Umbilical cord (tissue), 2 donors: ENCODE data around the gene FGD4. TPM values are rescaled to one million over a fixed set of nuclear protein-coding genes. Genes with fewer than 3 reads are reported as not detected.
"Not testable (repeated sequence)": the region's sequence is repeated elsewhere in the genome, so short reads cannot be mapped to it uniquely, and the experiment has no call there.

Source experiments
- DNase-seq: peaks from one replicate; pipeline ENCODE4 v3.0.0-alpha.2; 2015; ENCODE audit warnings: low spot score
- total RNA-seq: library from RNA; depleted of rRNA; stranded (reverse); fragments of >200 nt; gene quantifications from one replicate; pipeline ENCODE4 v1.2.3, GENCODE V29; 2014; ENCODE audit warnings: low replicate concordance; ENCODE audit not compliant: insufficient read depth

FGD4 gene
- total RNA-seq, 1 donor from 2014 or later = 6.5 TPM

DNA sequence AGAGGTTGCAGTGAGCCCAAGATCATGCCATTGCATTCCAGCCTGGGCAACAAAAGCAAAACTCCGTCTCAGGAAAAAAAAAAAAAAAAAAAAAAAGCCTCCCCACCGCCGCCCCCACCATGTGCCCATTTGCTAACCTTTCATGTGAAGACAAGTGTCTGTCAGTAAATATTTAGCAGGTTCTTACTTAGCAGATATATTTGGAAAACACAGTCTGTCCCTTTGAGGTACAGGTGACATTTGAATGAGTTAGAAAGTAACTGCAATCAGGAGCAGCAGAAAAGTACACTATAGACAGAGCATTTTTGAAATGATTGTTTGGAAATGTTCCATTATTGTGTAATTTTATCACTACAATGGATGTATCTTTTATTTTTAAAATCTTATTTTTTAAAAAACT is 119.7 kb downstream of the FGD4 start:
- no peak for DNase-seq

DNA sequence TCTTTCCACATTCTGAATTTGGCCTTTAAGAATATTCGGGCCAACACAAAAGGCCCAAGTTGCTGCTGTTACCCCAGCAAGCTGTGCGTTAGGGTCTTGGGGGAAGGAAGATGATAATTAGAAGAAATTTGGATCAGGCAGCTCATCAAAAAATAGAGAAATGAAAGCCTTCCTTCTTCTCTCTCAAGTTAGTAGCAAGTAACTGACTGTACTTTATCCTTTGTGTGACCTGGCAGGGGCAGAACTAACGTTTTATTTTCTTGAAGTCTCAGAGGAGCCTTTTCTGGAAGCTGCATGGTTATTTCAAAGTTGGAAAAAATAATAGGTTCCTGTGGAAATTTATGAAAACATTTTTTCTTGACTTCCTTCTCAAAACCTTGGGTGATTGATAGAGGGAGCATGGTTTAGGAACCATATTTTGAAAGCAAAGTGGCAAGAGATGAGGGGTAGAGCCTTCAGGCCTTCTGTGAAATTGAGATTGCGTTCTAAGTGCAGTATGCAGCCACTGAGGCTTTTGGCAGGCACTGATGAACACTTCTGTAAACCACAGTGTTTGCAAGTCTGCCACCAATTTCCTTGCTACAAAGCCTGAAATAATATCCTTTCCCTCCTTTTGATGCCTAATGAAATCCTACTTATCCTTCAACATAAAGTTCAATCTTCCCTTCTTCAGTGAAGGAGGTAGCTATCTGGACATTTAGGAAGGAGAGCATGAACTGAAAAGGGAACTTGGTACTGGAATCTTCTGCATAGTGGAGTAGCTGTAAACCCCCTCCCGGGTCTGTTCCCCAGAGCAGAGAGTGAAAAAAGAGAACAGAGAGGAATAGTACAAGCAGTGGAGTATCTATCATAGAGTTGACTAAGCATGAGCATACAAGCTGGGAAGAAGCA is 123.2 kb downstream of the FGD4 start:
- peak; percentile 29 for DNase-seq

DNA sequence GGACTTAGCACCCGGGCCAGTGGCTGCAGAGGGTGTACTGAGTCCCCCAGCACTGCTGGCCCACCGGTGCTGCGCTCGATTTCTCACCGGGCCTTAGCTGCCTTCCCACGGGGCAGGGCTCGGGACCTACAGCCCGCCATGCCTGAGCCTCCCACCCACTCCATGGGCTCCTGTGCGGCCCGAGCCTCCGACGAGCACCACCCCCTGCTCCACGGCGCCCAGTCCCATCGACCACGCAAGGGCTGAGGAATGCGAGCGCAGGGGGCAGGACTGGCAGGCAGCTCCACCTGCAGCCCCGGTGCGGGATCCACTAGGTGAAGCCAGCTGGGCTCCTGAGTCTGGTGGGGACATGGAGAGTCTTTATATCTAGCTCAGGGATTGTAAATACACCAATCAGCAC is 126.4 kb downstream of the FGD4 start:
- DNase-seq = not testable (repeated sequence)

DNA sequence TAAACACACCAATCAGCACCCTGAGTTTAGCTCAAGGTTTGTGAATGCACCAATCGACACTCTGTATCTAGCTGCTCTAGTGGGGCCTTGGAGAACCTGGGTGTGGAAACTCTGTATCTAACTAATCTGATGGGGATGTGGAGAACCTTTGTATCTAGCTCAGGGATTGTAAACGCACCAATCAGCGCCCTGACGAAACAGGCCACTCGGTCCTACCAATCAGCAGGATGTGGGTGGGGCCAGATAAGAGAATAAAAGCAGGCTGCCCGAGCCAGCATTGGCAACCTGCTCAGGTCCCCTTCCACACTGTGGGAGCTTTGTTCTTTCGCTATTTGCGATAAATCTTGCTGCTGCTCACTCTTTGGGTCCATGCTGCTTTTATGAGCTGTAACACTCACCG is 127.0 kb downstream of the FGD4 start:
- DNase-seq = not testable (repeated sequence)

DNA sequence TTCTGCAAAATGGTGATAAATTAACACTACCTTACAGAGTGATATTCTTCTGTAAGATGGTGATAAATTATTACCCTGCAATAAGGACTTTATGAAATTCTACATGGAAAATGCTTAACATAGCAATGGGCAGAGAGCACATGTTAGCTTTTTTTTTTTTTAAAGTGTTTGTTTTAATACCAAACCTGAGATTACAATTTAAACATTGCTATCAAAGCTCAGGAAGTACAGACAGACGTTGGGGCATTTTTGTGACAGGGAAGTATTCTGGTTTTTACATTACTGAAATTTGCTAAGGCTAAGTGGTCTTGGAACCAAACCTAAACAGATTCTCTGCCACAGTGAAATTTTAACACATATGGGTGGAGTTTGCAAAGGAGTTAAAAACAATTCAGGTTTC is 133.1 kb downstream of the FGD4 start:
- DNase-seq = no peak

DNA sequence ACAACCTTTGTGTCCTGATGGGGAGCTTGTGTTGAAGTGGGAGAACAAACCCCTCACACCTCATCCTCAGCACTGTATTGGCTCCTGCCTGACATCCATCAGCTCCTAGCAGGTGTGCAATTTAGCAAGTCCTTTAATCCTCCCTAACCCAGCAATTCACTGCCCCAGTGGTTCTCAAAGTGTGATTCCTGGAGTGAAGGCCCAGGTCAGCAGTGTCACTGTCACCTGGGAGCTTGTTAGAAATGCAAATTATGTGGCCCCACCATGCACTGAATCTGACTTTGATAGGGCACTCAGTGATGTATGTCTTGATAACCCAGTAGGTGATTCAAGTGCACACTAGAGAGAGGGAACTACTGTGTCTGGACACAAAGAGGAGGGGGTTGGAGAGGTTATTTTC is 133.6 kb downstream of the FGD4 start:
- DNase-seq = no peak

DNA sequence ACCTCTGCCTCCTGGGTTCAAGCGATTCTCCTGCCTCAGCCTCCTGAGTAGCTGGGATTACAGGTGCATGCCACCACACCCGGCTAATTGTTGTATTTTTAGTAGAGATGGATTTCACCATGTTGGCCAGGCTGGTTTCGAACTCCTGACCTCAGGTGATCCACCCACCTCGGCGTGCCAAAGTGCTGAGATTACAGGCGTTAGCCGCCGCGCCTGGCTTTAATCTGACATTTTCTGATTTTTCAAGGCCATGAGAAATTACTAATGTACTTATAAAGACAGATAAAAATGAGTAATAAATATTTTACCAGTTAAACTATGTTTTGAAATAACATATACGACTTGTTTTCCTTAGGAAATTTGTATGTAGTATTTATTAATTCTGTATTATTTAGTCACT is 134.1 kb downstream of the FGD4 start:
- DNase-seq = not testable (repeated sequence)

DNA sequence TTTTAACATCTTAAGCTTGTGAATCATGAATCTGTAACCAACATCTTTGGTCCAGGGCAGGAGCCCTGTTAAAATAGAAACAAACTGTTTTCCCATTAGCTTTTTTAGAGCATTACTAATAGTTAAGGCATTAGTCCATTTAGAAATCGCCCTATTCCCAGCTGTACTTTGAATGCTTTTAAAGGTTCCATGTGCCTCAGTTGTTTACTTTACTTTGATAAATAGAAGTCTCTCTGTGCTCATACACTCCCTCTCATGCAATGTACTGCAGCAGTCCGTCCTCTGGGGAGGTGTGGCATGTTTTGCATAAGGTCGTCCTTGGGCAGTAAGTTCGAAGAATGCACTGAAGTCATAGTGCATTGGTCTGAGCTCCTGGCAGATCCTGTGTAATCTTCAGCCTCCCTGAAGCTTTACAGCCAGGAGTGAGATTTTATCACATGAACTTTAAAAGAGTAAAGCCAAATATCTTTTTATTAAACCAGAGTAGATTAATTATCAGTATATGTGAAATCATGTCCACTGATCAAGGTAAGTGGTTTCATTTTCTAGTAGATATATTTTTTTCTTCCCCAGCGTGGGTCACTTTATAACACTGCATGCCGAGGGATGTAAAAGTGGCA is 134.7 kb downstream of the FGD4 start:
- DNase-seq = peak; percentile 87

DNA sequence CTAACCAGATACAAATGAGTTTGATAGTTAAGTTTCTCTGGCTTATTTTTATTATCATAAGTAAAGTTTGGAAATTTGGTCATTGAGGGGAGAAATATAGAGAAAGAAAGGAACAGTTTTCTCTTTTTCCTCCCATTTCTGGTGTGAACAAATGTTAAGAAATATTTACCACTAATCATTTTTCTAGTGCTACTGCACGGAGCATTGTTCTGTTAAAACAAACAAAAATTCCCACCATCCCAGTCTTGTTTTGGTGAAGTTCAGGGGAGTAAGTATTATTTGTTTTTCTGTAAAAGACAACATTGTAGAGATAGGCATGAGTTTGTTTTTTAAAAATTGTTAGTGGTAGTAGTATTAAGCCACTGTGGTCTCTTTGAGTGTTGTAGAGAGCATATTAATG is 135.3 kb downstream of the FGD4 start:
- DNase-seq = peak; percentile 12

DNA sequence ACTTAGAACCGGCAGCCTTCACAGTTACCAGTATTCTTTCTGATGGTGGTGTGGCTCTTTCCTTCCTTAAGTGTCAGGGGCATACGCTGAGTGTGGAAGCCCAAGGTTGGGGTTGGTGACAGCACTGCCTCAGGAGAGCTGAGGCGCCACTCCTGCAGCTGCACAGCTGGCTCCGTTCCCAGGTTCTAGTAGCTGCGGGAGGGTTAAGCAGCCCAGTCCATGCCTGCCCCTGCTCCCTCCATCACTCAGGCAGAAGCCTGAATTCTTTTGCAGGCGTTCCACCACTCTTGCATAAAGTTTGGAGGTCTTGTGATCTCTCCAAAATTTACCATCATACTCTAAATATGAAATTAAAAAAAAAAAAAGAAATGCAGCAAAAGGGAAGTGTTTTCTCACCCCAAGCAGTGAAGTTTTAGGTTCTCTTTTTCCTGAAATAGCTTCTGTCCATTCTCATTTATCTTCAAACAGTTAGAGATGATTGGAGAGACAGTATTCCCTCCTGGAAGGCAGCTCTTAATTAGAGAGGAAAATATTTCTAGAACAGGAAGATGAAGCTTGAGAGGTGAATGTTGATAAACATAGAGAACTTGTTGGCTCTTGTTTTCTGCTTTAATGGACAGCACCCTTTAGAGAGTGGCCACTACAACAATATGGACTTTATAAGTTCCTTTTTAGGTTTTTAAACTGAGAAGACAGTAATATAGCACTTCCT is 136.1 kb downstream of the FGD4 start:
- DNase-seq = peak; percentile 83

DNA sequence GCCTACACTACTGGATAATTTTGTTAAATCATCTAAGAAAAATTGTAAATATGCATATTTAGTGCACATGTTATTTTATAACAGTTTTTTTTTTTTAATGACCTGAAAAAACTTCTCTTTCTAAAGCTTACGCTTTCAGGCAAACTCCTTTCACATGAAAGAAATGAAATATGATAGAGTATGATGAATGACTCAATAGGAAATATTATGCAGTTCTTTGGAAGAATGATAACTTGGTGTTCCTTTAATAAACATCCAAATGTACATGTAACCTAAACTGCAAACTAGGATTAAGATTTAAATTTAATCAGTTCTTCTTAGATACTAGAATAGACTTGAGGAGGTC is 136.6 kb downstream of the FGD4 start:
- DNase-seq = no peak

DNA sequence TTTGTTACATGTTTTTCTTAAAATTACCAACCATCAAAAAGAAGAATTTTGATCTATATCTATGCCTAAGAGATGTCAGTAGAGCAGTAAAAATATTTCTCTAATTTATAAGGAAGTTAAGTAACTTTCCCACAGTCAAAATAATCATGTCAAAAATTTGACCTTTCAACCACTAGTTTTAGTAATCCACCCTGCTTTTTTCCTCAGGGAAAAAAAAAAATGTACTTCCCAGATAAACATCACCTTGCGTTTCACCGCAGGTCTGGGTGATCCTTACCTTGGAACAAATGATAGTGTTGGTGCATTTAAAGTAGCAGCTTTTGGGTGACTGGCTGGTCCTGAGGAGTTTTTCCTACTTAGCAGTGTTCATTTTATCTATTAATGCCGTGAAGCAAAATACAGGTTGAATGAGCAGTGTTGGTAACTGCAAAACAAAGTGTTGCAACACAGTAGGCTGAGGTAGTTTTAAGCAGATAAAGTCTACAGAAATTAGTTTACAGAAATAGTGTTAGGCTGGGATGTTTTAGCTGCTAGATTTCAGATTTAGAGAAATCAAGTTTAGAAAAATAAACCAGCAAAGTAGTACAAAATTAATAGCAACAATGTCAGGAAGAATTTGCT is 142.5 kb downstream of the FGD4 start:
- no peak for DNase-seq

DNA sequence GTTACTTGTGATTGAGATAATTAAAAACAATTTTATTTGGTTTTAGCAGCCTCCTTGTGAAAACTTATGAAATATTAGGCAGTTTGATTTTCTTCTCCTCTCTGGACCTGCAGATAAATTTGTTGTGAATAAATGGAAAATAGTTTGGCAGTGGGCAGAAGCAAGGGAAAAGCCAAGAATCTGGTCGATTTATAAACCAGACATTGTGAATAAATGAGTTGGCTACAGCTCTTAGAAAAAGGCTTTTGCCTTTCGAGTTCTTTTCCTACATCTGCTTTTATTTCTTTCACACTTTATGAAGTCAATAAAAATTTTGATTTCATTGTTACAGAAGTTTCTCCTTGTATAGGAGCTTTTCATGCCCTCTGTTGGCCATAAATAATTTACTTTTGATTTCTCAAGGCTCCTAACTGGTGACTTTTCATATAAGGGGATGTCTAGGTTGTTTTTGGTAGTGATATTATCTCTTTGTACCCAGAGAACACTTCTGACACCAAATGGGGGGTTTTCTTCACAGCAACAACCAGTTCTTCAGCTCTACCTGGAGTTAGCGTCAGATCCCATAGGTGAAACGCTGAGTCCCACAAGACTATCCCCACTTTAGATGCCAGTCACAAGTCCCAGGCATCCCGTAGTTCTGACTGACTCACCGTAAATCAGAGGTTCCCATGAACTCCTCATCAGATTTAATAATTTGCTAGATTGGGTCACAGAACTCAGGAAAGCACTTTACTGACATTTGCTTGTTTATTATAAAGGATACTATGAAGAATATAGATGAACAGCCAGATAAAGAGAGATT is 143.3 kb downstream of the FGD4 start:
- DNase-seq = no peak

DNA sequence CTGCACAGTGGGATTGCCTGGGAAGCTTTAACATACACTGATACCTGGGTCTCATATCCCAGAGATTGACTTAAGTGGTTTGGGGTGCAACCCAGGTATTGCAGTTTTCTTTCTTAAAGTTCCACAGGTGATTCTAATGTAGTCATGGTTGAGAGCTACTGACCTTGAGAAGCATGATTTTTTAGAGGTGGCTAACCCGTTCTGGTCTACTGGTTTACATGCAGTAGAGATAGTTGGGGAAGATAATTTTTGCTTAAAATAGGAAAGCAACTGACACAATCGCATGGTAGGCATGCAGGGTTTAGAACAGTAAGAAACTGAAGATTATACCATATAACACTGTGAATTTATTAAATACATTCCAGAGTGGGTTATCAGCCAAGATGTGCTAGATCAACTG is 145.5 kb downstream of the FGD4 start:
- no peak for DNase-seq

DNA sequence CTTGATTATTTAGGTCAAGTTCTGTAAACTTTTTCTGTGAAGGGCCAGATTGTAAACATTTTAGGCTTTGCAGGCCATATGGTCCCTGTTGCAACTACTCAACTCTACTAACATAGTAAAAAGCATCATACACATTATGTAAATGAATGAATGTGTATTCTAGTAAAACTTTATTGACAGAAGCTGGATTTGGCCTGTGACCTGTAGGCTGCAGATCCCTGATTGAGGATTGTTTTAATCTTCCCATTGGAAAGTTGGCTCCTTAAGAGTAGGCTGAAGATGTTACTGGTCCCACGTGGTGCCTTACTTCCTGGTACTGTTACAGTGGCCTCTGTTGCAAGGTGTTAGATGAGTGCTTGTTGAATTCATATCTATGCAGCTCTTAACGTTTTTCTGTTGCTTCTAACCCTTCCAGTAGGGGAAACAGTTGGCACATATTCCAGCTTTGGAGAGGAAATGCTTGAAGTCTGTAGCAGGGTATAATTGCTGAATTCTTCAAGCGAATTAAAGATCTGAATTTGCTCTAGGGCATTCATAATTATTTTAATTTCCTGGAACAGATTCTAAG is 146.1 kb downstream of the FGD4 start:
- no peak for DNase-seq

DNA sequence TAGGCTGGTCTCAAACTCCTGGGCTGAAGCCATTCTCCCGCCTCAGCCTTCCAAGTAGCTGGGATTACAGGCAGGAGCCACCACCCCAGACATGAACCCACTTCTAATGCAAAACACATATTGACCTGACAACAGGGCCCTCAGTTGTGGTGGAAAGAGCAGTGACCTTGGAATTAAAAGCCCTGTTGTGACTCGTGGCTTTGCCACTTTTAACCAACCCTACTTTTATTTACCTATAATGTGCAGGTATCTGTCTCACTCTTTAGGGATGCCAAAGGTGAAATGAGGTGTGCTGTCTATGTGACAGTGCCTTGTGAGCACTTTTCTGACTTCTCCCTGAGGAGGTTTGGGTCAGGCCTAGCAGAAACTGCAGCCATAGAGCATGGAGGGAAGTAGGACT is 146.9 kb downstream of the FGD4 start:
- DNase-seq = no peak

DNA sequence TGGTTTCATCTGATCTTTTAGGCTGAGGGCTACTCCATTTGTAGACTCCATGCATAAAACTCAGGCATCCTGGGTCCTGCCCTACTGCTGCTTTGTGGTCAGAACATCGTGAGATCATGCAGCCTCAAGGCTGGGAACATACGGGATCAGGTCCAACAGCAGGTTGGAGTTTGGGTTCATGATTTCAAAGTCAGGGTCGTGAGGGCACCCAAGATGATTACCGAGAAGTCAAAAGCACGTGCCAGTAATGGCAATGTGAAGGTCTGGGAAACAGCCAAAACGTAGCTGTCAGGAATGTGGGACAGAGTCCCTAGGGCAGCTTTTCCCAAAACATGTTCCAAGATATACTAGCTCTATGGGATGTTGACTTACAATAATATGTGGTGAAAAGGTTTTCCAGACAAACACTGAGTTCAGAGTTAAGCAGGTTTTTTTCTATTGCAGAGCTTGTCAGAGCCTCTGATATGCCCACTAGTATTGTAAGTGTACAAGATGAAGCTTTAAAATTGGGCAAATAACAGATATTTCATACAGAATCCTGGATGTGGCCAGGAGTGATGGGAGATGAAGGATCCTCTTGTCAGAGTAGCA is 149.4 kb downstream of the FGD4 start:
- DNase-seq = no peak

DNA sequence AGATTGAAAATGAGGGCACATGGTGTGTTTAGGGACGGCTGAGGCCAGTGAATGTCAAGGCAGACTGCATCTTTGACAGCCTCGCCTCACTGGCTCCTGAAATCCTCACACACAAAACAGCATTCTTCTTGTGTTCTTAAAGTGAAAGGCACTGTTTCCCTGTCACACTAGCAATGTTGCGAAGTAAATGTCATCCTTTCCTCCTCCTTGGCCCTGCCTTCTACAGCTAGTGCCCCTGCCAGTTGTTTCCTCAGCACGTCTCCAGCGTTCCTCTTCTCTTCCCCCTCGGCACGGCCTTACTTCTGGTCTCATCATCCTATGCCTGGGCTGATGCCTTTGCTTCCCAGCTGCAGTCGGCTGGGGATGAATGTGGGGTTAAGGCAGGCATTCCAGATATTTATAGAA is 150.3 kb downstream of the FGD4 start:
- peak; percentile 77 for DNase-seq

DNA sequence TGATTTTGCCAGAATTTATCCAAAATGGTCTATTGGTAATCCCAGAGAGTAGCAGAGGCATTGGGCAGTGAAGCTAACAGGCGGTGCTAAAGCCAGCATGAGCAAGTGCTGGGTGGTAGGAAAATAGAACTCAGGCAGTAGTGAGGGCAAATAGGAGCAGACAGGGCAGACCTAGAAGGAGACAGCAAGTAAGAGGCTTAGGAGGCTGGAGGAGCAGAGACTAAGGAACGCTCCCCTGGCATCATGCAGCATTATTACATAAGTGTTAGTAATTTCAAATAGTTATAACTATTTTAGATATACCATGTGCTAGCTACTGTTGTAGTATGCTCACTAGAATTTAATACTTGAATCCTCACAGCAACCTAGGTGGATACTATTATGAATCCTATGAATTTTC is 151.7 kb downstream of the FGD4 start:
- DNase-seq = no peak

DNA sequence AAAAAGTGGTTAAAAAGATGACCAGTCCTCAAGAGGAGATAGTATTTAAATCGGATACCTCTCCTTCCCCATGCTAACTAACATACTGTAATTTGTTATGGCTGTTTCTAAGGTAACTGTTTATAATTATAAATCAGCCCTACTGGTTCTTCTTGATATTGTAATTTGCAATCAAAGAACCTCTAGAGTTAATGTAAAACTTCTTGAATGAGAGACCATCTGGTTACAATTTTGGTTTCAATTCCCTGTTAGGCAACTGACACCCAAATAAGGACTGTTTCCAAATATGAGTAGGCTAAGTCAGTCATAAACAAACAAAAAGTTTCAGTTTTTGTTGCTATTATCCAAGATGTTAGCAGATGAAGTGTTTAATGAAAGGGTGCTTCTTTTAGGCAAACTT is 159.5 kb downstream of the FGD4 start:
- no peak for DNase-seq

DNA sequence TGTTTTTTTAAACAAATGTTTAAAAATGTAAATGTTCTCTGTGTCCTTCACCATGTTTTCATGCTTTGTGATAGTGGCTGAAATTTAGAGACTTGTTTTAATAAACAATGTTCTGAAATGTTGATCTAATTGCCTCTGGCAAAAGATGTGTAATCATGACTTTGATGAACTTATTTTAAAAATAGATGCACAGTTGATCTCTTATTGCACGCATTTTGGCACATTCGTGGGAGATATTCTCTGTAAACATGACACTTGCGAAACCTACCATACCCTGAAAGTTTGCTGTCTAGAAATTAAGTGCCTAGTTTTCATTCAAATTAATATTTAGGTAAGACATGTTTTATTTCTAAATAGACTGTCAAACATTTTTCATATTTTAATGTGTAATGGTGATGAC is 160.1 kb downstream of the FGD4 start:
- no peak for DNase-seq
